Measurements from ENCODE around the gene POLD4.
"Not testable (repeated sequence)": the region's sequence is repeated elsewhere in the genome, so short reads cannot be mapped to it uniquely, and the experiment has no call there.

Gene POLD4

GRCh38 chr11:67351275-67352005, 1.9 kb downstream of the POLD4 start:
- peak in 3 of 4 experiments; percentile 34 to 47 (median 42) for DNase-seq

- no peak for DNase-seq
These were observed 3.3 kb downstream of the POLD4 start for GRCh38 chr11:67349928-67350465.

- DNase-seq = no peak
These were observed 3.9 kb downstream of the POLD4 start for GRCh38 chr11:67349457-67349856.

- DNase-seq = no peak
These were observed 4.3 kb downstream of the POLD4 start for GRCh38 chr11:67349036-67349435.

- no peak for DNase-seq
These were observed 5.2 kb downstream of the POLD4 start for GRCh38 chr11:67347964-67348749.

- no peak for DNase-seq
These were observed 7.2 kb downstream of the POLD4 start for GRCh38 chr11:67345920-67346819.

- no peak for DNase-seq
These were observed 8.0 kb downstream of the POLD4 start for GRCh38 chr11:67345247-67345919.

GRCh38 chr11:67344264-67344663, 9.1 kb downstream of the POLD4 start:
- DNase-seq = peak in 2 of 4 experiments; percentile 9 to 17

- DNase-seq = no peak
These were observed 16.1 kb downstream of the POLD4 start for GRCh38 chr11:67337257-67337656.

GRCh38 chr11:67332081-67332691, 21.2 kb downstream of the POLD4 start:
- no peak for DNase-seq

- DNase-seq = no peak
These were observed 29.8 kb downstream of the POLD4 start for GRCh38 chr11:67323526-67323925.

- DNase-seq = no peak
These were observed 31.3 kb downstream of the POLD4 start for GRCh38 chr11:67322049-67322448.

GRCh38 chr11:67321313-67321871, 32.0 kb downstream of the POLD4 start:
- DNase-seq = no peak

GRCh38 chr11:67320691-67321090, 32.7 kb downstream of the POLD4 start:
- no peak for DNase-seq

GRCh38 chr11:67320011-67320410, 33.3 kb downstream of the POLD4 start:
- no peak for DNase-seq

- DNase-seq = not testable (repeated sequence)
These were observed 34.5 kb downstream of the POLD4 start for GRCh38 chr11:67318876-67319275.

GRCh38 chr11:67317888-67318555, 35.3 kb downstream of the POLD4 start:
- no peak for DNase-seq

GRCh38 chr11:67317205-67317887, 36.0 kb downstream of the POLD4 start:
- peak; percentile 97 to 98 (median 98) for DNase-seq

GRCh38 chr11:67316882-67317204, 36.5 kb downstream of the POLD4 start:
- DNase-seq = no peak

- no peak for DNase-seq
These were observed 37.9 kb downstream of the POLD4 start for GRCh38 chr11:67315325-67315909.
